ENCODE measurements around the gene GTF2H1. TPM values are rescaled to one million over a fixed set of nuclear protein-coding genes. Genes with fewer than 3 reads are reported as not detected.

GTF2H1 gene
- total RNA-seq, 1 donor from 2014 or later, result 57.1 TPM

- no peaks in the 10 kb centered on the region for H3K27me3 Mint-ChIP-seq (ENCODE audit: low read depth)
- H3K36me3 Mint-ChIP-seq (ENCODE audit: low read depth), result peaks cover 35% of the 10 kb centered on the region
- peaks cover 16% of the 10 kb centered on the region for H3K4me1 Mint-ChIP-seq (ENCODE audit: low read depth)
- no peaks in the 10 kb centered on the region for H3K9me3 Mint-ChIP-seq (ENCODE audit: low read depth)
- no peak for TF ChIP-seq CTCF (IDR thresholded peaks at IDR 0.05)
- no peak overlapping the region for H3K27ac Mint-ChIP-seq (ENCODE audit: unreplicated experiment)
- H3K4me3 Mint-ChIP-seq (ENCODE audit: unreplicated experiment), result no peak overlapping the region
- DNase-seq (ENCODE audit: low spot score), result no peak
Observed at GRCh38 chr11:18352581-18352980, 30.2 kb downstream of the GTF2H1 start.

GRCh38 chr11:18358646-18359045, 36.3 kb downstream of the GTF2H1 start:
- Mint-ChIP-seq H3K4me1 (ENCODE audit: low read depth) (no peaks in the 10 kb centered on the region), H3K4me3 (ENCODE audit: unreplicated experiment) (no peak overlapping the region), H3K27me3 (ENCODE audit: low read depth) (no peaks in the 10 kb centered on the region), H3K27ac (ENCODE audit: unreplicated experiment) (no peak overlapping the region), H3K36me3 (ENCODE audit: low read depth) (peaks cover 30% of the 10 kb centered on the region), H3K9me3 (ENCODE audit: low read depth) (no peaks in the 10 kb centered on the region)
- DNase-seq (ENCODE audit: low spot score), result no peak
- TF ChIP-seq CTCF (IDR thresholded peaks at IDR 0.05), result no peak

GRCh38 chr11:18361154-18361553, 38.8 kb downstream of the GTF2H1 start:
- no peak for DNase-seq (ENCODE audit: low spot score)
- no peaks in the 10 kb centered on the region for H3K9me3 Mint-ChIP-seq (ENCODE audit: low read depth)
- no peak overlapping the region for H3K4me3 Mint-ChIP-seq (ENCODE audit: unreplicated experiment)
- no peak for TF ChIP-seq CTCF (IDR thresholded peaks at IDR 0.05)
- peaks cover 3% of the 10 kb centered on the region for H3K4me1 Mint-ChIP-seq (ENCODE audit: low read depth)
- H3K27me3 Mint-ChIP-seq (ENCODE audit: low read depth), result no peaks in the 10 kb centered on the region
- H3K27ac Mint-ChIP-seq (ENCODE audit: unreplicated experiment), result no peak overlapping the region
- peaks cover 32% of the 10 kb centered on the region for H3K36me3 Mint-ChIP-seq (ENCODE audit: low read depth)

- Mint-ChIP-seq H3K4me3 (ENCODE audit: unreplicated experiment) (no peak overlapping the region), H3K9me3 (ENCODE audit: low read depth) (peaks cover 2% of the 10 kb centered on the region), H3K36me3 (ENCODE audit: low read depth) (peaks cover 26% of the 10 kb centered on the region), H3K4me1 (ENCODE audit: low read depth) (peaks cover 31% of the 10 kb centered on the region), H3K27ac (ENCODE audit: unreplicated experiment) (no peak overlapping the region), H3K27me3 (ENCODE audit: low read depth) (no peaks in the 10 kb centered on the region)
- TF ChIP-seq CTCF (IDR thresholded peaks at IDR 0.05), result no peak
- no peak for DNase-seq (ENCODE audit: low spot score)
Observed at GRCh38 chr11:18364495-18365073, 42.2 kb downstream of the GTF2H1 start.

GRCh38 chr11:18365741-18366140, 43.4 kb downstream of the GTF2H1 start:
- no peak for TF ChIP-seq CTCF (IDR thresholded peaks at IDR 0.05)
- Mint-ChIP-seq H3K4me3 (ENCODE audit: unreplicated experiment) (no peak overlapping the region), H3K4me1 (ENCODE audit: low read depth) (peaks cover 32% of the 10 kb centered on the region), H3K27me3 (ENCODE audit: low read depth) (no peaks in the 10 kb centered on the region), H3K27ac (ENCODE audit: unreplicated experiment) (no peak overlapping the region), H3K36me3 (ENCODE audit: low read depth) (peaks cover 26% of the 10 kb centered on the region), H3K9me3 (ENCODE audit: low read depth) (peaks cover 2% of the 10 kb centered on the region)
- no peak for DNase-seq (ENCODE audit: low spot score)
